Left cardiac atrium (tissue), 4 donors: ENCODE data around the gene CCDC74B. TPM values are rescaled to one million over a fixed set of nuclear protein-coding genes. Genes with fewer than 3 reads are reported as not detected.
A peak's percentile ranks its signal among the peaks of the same experiment; 100 is the strongest.
"Not testable (repeated sequence)": the region's sequence is repeated elsewhere in the genome, so short reads cannot be mapped to it uniquely, and the experiment has no call there.

Source experiments
- ATAC-seq, 2 donors: fragments of 200-7000 bp; cut with Tn5 transposase; one replicate each; pipeline ENCODE4 v1.9.1; 2020; ENCODE audit warnings: mild to moderate bottlenecking in 2 of 2, moderate library complexity in 2 of 2
- DNase-seq: peaks from one replicate; pipeline ENCODE4 v3.0.0-alpha.2; 2020
- intact Hi-C, 2 donors: fragments of 100-400 bp; cut with DNase I; formaldehyde crosslinking; loops; one replicate each; pipeline versions ENCODE4 v1.14.1 to v1.15.1; 2022 to 2023
- long read RNA-seq: library from polyadenylated mRNA; unstranded; transcript quantifications from one replicate; pipeline ENCODE4 v2.0.0, GENCODE V29; 2021
- total RNA-seq, 2 donors: library from RNA; stranded (reverse); fragmentation: NEBNext Ultra II Directional; extraction: Animal tissue kit (Norgen Biotek cat#: 25700); gene quantifications; one replicate each; pipeline ENCODE4 v1.2.1, GENCODE V29; 2021
- donor health status: DM: no; HTN: yes; CAD: no.
- donor health status: DM: no; HTN: yes; CAD: no; lungs with severe emphysema.
- donor health status: DM: yes; HTN: yes; CAD: no.
- donor health status: Dilated cardiomyopathy.

Gene CCDC74B
- total RNA-seq: under 1 TPM; 0.76 to 0.91 TPM
- long read RNA-seq, partial matches to known transcripts: 0 of 2 reads
- long read RNA-seq, other reads (novel, unspliced or antisense): 1 of 2 reads

- intact Hi-C loops: not testable (repeated sequence)
- ATAC-seq (peak; percentile 88 to 91), DNase-seq (peak; percentile 60)
Observed at GRCh38 chr2:130145006-130145414, at the start of gene CCDC74B. Gene CCDC74B, minus strand, starts transcription at chr2:130145112. Its CDS starts 116 bp downstream, at chr2:130144996.

- DNase-seq, ATAC-seq, intact Hi-C loops: not testable (repeated sequence)
Observed at GRCh38 chr2:130193824-130194223, 48.9 kb upstream of the CCDC74B start.

- DNase-seq, intact Hi-C loops, ATAC-seq: not testable (repeated sequence)
Observed at GRCh38 chr2:130192451-130192850, 47.5 kb upstream of the CCDC74B start.

GRCh38 chr2:130191319-130191718, 46.4 kb upstream of the CCDC74B start:
- ATAC-seq, intact Hi-C loops, DNase-seq: not testable (repeated sequence)

- intact Hi-C loops: no loop called here
- DNase-seq: no peak
- ATAC-seq: no peak
Observed at GRCh38 chr2:130190237-130190636, 45.3 kb upstream of the CCDC74B start.

GRCh38 chr2:130188958-130189357, 44.0 kb upstream of the CCDC74B start:
- not testable (repeated sequence) for ATAC-seq, DNase-seq
- intact Hi-C loops: loop anchor here in 1 of 2 donors (10.0 kb wide), 1 partner anchor 146 kb away; no protein-coding TSS in a partner anchor

- not testable (repeated sequence) for ATAC-seq
- intact Hi-C loops: loop anchor here in 1 of 2 donors (10.0 kb wide), 1 partner anchor 147 kb away; no protein-coding TSS in a partner anchor
Observed at GRCh38 chr2:130187859-130188792, 43.2 kb upstream of the CCDC74B start.

GRCh38 chr2:130187268-130187667, 42.4 kb upstream of the CCDC74B start:
- DNase-seq: no peak
- intact Hi-C loops: loop anchor here in 1 of 2 donors (10.0 kb wide), 1 partner anchor 148 kb away; no protein-coding TSS in a partner anchor
- ATAC-seq: no peak

More at GRCh38 chr2:130187859-130188792, 43.2 kb upstream of the CCDC74B start:
- DNase-seq: not testable (repeated sequence)

GRCh38 chr2:130186391-130186790, 41.5 kb upstream of the CCDC74B start:
- no peak for ATAC-seq
- intact Hi-C loops: loop anchor here in 1 of 2 donors (10.0 kb wide), 1 partner anchor 148 kb away; no protein-coding TSS in a partner anchor
- no peak for DNase-seq

- DNase-seq: no peak
- ATAC-seq: no peak
- intact Hi-C loops: loop anchor here in 1 of 2 donors (10.0 kb wide), 1 partner anchor 149 kb away; no protein-coding TSS in a partner anchor
Observed at GRCh38 chr2:130185896-130186295, 41.0 kb upstream of the CCDC74B start.

GRCh38 chr2:130185436-130185835, 40.5 kb upstream of the CCDC74B start:
- DNase-seq (no peak), ATAC-seq (no peak)
- intact Hi-C loops: loop anchor here in 1 of 2 donors (10.0 kb wide), 1 partner anchor 149 kb away; no protein-coding TSS in a partner anchor

- ATAC-seq (no peak), DNase-seq (peak; percentile 34)
- intact Hi-C loops: loop anchor here (5.0 to 10.0 kb wide), 2 partner anchors 151 to 154 kb away; no protein-coding TSS in a partner anchor
Observed at GRCh38 chr2:130183512-130184373, 38.8 kb upstream of the CCDC74B start.

- peak in 1 of 2 donors; percentile 26 for ATAC-seq
- intact Hi-C loops: loop anchor here (5.0 to 10.0 kb wide), 2 partner anchors 152 to 154 kb away; no protein-coding TSS in a partner anchor
- DNase-seq: not testable (repeated sequence)
Observed at GRCh38 chr2:130182826-130183511, 38.1 kb upstream of the CCDC74B start.

GRCh38 chr2:130181880-130182682, 37.2 kb upstream of the CCDC74B start, which contains the start of gene MZT2B:
Gene MZT2B, plus strand, starts transcription at chr2:130182262. Its CDS starts 21 bp downstream, at chr2:130182283.
- peak; percentile 91 for DNase-seq
- peak; percentile 92 to 95 for ATAC-seq
- intact Hi-C loops: loop anchor here (5.0 to 10.0 kb wide), 2 partner anchors 153 to 155 kb away; no protein-coding TSS in a partner anchor

- intact Hi-C loops: loop anchor here (5.0 to 10.0 kb wide), 2 partner anchors 153 to 156 kb away; no protein-coding TSS in a partner anchor
- DNase-seq: peak; percentile 98
- ATAC-seq: peak; percentile 92 to 93
Observed at GRCh38 chr2:130181325-130181879, 36.5 kb upstream of the CCDC74B start, which contains the start of gene SMPD4. Gene SMPD4, minus strand, starts transcription at chr2:130181602. Its CDS starts 5,010 bp downstream, at chr2:130176592.
